ENCODE measurements around the gene CSRP2. TPM values are rescaled to one million over a fixed set of nuclear protein-coding genes. Genes with fewer than 3 reads are reported as not detected.

Gene CSRP2
- total and polyA plus RNA-seq, 2 of the 13 experiments (the other 11 are each of a cell fraction or from before 2014, with no cell fraction given) = 7.2 to 8.0 TPM

DNA sequence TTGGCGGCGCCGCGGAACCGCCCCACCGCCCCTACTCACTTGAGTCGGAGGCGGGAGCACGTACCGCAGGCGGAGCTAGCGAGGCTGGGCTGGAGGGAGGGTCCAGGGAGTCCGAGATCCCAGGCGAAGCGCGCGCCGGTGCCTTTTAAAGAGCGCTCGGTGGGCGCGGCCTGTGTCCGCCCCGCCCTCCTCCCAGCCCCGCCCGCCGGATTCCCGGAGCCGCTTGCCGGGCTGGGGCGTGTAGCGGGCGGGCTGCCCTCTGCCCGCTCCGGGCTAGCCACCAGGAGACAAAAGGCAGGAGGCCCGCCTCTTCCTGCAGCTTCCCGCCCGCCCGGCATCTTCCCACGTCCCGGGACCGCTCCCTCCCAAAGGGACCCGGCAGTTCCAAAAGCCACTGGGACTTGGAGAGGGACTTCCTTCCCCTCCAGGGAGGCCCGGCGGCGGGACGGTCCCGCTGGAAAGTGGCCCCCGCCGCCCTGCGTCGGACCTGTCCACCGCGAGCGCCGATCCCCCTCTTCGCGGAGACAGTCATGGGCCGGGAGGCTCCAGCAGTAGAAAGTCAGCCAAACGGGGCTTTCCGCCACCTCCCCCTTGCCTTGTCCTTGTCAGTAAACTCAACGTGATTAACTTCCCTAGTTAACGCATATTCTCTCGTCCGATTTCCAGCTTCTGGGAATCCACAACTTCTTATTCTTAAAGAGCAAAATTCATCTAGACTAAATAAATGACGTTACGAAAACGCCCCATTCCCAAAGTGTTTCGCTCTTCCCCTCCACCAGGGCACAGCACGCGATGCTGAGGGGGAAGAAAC, at the start of gene CSRP2 (continued):
- no peak for TF ChIP-seq SIN3A (IDR thresholded peaks at IDR 0.05; ENCODE audit: borderline replicate concordance, low read depth, low read length)
- TF ChIP-seq NFIC (IDR thresholded peaks at IDR 0.05; ENCODE audit: low read length) = no peak
- TF ChIP-seq ELF3 (CRISPR knock-in tag; IDR thresholded peaks at IDR 0.05) = peak; percentile 25; the same call in 1 of the 2 replicates
- TF ChIP-seq, protein P1, sequence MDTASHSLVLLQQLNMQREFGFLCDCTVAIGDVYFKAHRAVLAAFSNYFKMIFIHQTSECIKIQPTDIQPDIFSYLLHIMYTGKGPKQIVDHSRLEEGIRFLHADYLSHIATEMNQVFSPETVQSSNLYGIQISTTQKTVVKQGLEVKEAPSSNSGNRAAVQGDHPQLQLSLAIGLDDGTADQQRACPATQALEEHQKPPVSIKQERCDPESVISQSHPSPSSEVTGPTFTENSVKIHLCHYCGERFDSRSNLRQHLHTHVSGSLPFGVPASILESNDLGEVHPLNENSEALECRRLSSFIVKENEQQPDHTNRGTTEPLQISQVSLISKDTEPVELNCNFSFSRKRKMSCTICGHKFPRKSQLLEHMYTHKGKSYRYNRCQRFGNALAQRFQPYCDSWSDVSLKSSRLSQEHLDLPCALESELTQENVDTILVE (CRISPR knock-in tag; IDR thresholded peaks at IDR 0.05) = no peak
- TF ChIP-seq, protein P2, sequence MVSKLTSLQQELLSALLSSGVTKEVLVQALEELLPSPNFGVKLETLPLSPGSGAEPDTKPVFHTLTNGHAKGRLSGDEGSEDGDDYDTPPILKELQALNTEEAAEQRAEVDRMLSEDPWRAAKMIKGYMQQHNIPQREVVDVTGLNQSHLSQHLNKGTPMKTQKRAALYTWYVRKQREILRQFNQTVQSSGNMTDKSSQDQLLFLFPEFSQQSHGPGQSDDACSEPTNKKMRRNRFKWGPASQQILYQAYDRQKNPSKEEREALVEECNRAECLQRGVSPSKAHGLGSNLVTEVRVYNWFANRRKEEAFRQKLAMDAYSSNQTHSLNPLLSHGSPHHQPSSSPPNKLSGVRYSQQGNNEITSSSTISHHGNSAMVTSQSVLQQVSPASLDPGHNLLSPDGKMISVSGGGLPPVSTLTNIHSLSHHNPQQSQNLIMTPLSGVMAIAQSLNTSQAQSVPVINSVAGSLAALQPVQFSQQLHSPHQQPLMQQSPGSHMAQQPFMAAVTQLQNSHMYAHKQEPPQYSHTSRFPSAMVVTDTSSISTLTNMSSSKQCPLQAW (CRISPR knock-in tag; IDR thresholded peaks at IDR 0.05) = peak; percentile 82
- no peak for TF ChIP-seq ZNF205 (CRISPR knock-in tag; IDR thresholded peaks at IDR 0.05)
- TF ChIP-seq, protein P3, sequence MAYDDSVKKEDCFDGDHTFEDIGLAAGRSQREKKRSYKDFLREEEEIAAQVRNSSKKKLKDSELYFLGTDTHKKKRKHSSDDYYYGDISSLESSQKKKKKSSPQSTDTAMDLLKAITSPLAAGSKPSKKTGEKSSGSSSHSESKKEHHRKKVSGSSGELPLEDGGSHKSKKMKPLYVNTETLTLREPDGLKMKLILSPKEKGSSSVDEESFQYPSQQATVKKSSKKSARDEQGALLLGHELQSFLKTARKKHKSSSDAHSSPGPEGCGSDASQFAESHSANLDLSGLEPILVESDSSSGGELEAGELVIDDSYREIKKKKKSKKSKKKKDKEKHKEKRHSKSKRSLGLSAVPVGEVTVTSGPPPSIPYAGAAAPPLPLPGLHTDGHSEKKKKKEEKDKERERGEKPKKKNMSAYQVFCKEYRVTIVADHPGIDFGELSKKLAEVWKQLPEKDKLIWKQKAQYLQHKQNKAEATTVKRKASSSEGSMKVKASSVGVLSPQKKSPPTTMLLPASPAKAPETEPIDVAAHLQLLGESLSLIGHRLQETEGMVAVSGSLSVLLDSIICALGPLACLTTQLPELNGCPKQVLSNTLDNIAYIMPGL (CRISPR knock-in tag; IDR thresholded peaks at IDR 0.05; ENCODE audit: borderline replicate concordance in 1 of 2, low read depth in 1 of 2) = peak in 1 of 2 experiments; percentile 44; a peak in 1 of 4 replicates
- no peak for TF ChIP-seq U2AF2 (IDR thresholded peaks at IDR 0.05; ENCODE audit: low read depth, low read length)
- TF ChIP-seq, protein P4, sequence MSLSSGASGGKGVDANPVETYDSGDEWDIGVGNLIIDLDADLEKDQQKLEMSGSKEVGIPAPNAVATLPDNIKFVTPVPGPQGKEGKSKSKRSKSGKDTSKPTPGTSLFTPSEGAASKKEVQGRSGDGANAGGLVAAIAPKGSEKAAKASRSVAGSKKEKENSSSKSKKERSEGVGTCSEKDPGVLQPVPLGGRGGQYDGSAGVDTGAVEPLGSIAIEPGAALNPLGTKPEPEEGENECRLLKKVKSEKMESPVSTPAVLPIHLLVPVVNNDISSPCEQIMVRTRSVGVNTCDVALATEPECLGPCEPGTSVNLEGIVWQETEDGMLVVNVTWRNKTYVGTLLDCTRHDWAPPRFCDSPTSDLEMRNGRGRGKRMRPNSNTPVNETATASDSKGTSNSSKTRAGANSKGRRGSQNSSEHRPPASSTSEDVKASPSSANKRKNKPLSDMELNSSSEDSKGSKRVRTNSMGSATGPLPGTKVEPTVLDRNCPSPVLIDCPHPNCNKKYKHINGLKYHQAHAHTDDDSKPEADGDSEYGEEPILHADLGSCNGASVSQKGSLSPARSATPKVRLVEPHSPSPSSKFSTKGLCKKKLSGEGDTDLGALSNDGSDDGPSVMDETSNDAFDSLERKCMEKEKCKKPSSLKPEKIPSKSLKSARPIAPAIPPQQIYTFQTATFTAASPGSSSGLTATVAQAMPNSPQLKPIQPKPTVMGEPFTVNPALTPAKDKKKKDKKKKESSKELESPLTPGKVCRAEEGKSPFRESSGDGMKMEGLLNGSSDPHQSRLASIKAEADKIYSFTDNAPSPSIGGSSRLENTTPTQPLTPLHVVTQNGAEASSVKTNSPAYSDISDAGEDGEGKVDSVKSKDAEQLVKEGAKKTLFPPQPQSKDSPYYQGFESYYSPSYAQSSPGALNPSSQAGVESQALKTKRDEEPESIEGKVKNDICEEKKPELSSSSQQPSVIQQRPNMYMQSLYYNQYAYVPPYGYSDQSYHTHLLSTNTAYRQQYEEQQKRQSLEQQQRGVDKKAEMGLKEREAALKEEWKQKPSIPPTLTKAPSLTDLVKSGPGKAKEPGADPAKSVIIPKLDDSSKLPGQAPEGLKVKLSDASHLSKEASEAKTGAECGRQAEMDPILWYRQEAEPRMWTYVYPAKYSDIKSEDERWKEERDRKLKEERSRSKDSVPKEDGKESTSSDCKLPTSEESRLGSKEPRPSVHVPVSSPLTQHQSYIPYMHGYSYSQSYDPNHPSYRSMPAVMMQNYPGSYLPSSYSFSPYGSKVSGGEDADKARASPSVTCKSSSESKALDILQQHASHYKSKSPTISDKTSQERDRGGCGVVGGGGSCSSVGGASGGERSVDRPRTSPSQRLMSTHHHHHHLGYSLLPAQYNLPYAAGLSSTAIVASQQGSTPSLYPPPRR (CRISPR knock-in tag; IDR thresholded peaks at IDR 0.05; ENCODE audit: borderline replicate concordance) = no peak
- TF ChIP-seq ZNF549 (CRISPR knock-in tag; IDR thresholded peaks at IDR 0.05) = no peak
- TF ChIP-seq GABPB1 (CRISPR knock-in tag; IDR thresholded peaks at IDR 0.05) = peak; percentile 77
- TF ChIP-seq NR1H2 (CRISPR knock-in tag; IDR thresholded peaks at IDR 0.05; ENCODE audit: borderline replicate concordance, low read depth) = no peak
- TF ChIP-seq HCFC1 (IDR thresholded peaks at IDR 0.05; ENCODE audit: low read depth, low read length) = no peak
- TF ChIP-seq SALL2 (CRISPR knock-in tag; IDR thresholded peaks at IDR 0.05) = no peak
- TF ChIP-seq ZNF850 (CRISPR knock-in tag; conservative IDR thresholded peaks at IDR 0.05) = no peak
- no peak for TF ChIP-seq ZNF460 (CRISPR knock-in tag; IDR thresholded peaks at IDR 0.05; ENCODE audit: borderline replicate concordance)
- peak; percentile 59 for TF ChIP-seq POLR2G (IDR thresholded peaks at IDR 0.05; ENCODE audit: low read depth, low read length)
- 0 out of 2 replicates have a peak, but pooled peaks have one; percentile 55 for TF ChIP-seq ZNF777 (CRISPR knock-in tag; IDR thresholded peaks at IDR 0.05)
- no peak for TF ChIP-seq SRSF1 (optimal IDR thresholded peaks at IDR 0.05; ENCODE audit: low read depth, low read length)

All from HepG2 (cell line).